Colonic mucosa (tissue), 4 donors: ENCODE measurements around the gene CEP250. TPM values are rescaled to one million over a fixed set of nuclear protein-coding genes. Genes with fewer than 3 reads are reported as not detected.
"Not testable (repeated sequence)": the region's sequence is repeated elsewhere in the genome, so short reads cannot be mapped to it uniquely, and the experiment has no call there.

ENCODE experiments used
- DNase-seq: peaks from one replicate; pipeline ENCODE4 v3.0.0-alpha.2; 2020
- H3K27ac ChIP-seq: fragments of 200-600 bp; one replicate; pipeline ENCODE4 v1.8.0; 2021
- H3K27me3 ChIP-seq: fragments of 200-600 bp; one replicate; pipeline ENCODE4 v1.8.0; 2021
- H3K36me3 ChIP-seq: fragments of 200-600 bp; one replicate; pipeline ENCODE4 v1.8.0; 2021
- H3K4me1 ChIP-seq: fragments of 200-600 bp; one replicate; pipeline ENCODE4 v1.8.0; 2021; ENCODE audit warnings: mild to moderate bottlenecking
- H3K4me3 ChIP-seq: fragments of 200-600 bp; one replicate; pipeline ENCODE4 v1.8.0; 2021
- H3K9ac ChIP-seq, 2 donors: one replicate each; pipeline ENCODE4 v1.7.0; 2013; ENCODE audit warnings: control low read depth in 2 of 2, low read depth in 2 of 2, low read length in 2 of 2
- H3K9me3 ChIP-seq: fragments of 200-600 bp; one replicate; pipeline ENCODE4 v1.8.0; 2021
- CTCF ChIP-seq: fragments of 200-600 bp; IDR thresholded peaks from one replicate; pipeline ENCODE4 v1.8.0; 2022; ENCODE audit warnings: antibody characterized with exemption, mild to moderate bottlenecking
- intact Hi-C: fragments of 100-400 bp; cut with DNase I; formaldehyde crosslinking; loops from one replicate; pipeline ENCODE4 v1.14.1; 2022
- total RNA-seq, 2 donors: library from RNA; stranded (reverse); fragmentation: NEBNext Ultra II Directional in 1 of 2; extraction: Animal tissue kit (Norgen Biotek cat#: 25700) in 1 of 2; gene quantifications; one replicate each; pipeline ENCODE4 v1.2.1, GENCODE V29; 2021
- donor health status: healthy.
- donor health status: DM: no; HTN: no; CAD: no.
- donor health status: DM: no; HTN: no; CAD: no.

CEP250 gene
- total RNA-seq, 2 donors from 2014 or later, result 30.7 to 41.5 TPM

DNA sequence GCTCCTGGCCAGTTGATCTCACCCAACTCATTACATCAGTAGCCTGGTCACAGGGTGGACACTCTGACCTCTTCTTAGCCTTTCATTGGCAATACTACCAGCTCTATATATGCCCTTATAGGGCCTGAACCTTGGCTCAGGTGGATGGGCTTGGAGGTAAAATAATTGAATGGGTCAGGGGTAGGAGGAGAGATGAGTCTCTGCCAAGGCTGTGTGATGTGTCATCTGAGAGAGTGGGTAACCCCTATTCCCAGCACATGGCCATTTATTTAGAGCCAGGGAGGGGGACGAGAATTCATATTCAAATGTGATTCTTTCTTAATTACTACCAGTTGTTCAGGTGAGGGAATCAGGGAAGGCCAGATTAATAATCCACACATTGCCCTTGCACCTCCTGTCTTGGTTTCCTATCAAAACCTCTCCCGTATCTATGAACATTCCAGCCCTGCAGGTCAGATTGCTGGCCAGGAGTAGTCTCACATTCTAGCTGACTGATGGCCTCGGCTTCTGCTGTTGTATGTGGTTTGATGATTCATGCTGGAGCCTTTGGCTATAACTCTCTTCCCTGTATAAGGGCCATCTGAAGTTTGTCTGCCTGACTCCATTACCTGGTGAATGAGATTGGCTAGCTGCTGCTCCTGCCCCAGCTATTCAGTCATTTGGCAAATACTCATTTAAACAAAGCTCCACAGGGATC lies 60.7 kb downstream of the CEP250 start:
- Histone ChIP-seq H3K9me3 (no peaks in the 10 kb centered on the region), H3K4me3 (no peak overlapping the region), H3K36me3 (no peaks in the 10 kb centered on the region), H3K27ac (no peak overlapping the region), H3K9ac (no peak overlapping the region), H3K4me1 (no peaks in the 10 kb centered on the region), H3K27me3 (no peaks in the 10 kb centered on the region)
- intact Hi-C loops, result no loop called here
- DNase-seq, result no peak
- no peak for TF ChIP-seq CTCF

- DNase-seq, result no peak
- Histone ChIP-seq H3K4me1 (no peaks in the 10 kb centered on the region), H3K27me3 (no peaks in the 10 kb centered on the region), H3K4me3 (no peak overlapping the region), H3K27ac (no peak overlapping the region), H3K36me3 (no peaks in the 10 kb centered on the region), H3K9me3 (no peaks in the 10 kb centered on the region), H3K9ac (no peak overlapping the region)
- no peak for TF ChIP-seq CTCF
- intact Hi-C loops, result no loop called here
Observed at GRCh38 chr20:35517125-35517524, 61.7 kb downstream of the CEP250 start.

- H3K27ac ChIP-seq, H3K9ac ChIP-seq, H3K4me1 ChIP-seq, DNase-seq, H3K9me3 ChIP-seq, intact Hi-C loops, H3K36me3 ChIP-seq, H3K4me3 ChIP-seq, H3K27me3 ChIP-seq: not testable (repeated sequence)
Observed at GRCh38 chr20:35517767-35518166, 62.4 kb downstream of the CEP250 start.

DNA sequence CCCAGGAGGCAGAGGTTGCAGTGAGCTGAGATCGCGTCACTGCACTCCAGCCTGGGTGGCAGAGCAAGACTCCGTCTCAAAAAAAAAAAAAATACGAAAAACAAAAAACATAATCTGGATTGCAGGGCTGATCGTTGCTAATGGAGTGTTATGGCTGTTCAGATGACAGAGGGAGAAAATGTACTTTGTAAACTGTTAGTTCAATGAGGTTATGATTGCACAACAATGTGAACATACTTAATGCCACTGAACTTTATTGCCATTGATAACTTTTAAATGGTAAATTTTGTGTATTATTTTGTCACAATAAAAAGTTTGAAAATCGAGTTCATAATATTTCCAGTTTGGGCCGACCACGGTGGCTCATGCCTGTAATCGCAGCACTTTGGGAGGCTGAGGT lies 63.6 kb downstream of the CEP250 start:
- Histone ChIP-seq H3K4me3 (no peak overlapping the region), H3K27ac (no peak overlapping the region), H3K4me1 (no peaks in the 10 kb centered on the region), H3K9ac (no peak overlapping the region), H3K36me3 (no peaks in the 10 kb centered on the region), H3K27me3 (no peaks in the 10 kb centered on the region), H3K9me3 (no peaks in the 10 kb centered on the region)
- intact Hi-C loops, result no loop called here
- no peak for DNase-seq
- no peak for TF ChIP-seq CTCF

DNA sequence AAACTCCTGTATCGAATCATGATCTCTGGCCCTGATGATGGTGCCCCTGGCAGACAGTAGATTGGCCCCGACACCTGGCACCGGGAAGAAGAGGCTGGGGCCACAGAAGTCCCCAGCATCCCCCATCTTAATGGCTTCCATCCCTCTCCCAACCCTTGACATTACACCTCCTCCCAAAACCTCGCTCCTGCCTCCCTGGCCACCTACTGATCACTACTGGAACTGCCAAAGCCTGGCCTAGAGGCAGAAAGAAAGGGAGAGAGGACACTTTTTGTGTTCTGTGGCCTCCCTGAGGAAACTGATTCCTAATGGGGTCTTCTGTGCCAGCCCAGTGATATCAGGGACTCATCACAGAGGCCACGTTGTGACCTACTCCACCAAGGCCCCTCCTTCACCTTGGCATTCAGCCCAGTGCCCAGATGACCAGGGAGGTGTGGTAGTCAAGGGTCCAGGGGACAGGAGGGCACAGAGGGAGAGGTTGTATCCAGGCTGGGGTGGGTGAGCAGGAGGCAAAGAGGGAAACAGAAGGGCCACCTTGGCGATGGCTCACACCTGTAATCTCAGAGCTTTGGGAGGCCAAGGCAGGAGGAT lies 68.0 kb downstream of the CEP250 start:
- Histone ChIP-seq H3K9me3 (no peaks in the 10 kb centered on the region), H3K27me3 (no peaks in the 10 kb centered on the region), H3K36me3 (no peaks in the 10 kb centered on the region), H3K4me1 (no peaks in the 10 kb centered on the region), H3K9ac (no peak overlapping the region), H3K27ac (no peak overlapping the region), H3K4me3 (no peak overlapping the region)
- intact Hi-C loops, result no loop called here
- peak; percentile 36 for TF ChIP-seq CTCF
- DNase-seq, result no peak

- DNase-seq, result no peak
- Histone ChIP-seq H3K4me3 (no peak overlapping the region), H3K4me1 (no peaks in the 10 kb centered on the region), H3K27ac (no peak overlapping the region), H3K36me3 (no peaks in the 10 kb centered on the region), H3K27me3 (no peaks in the 10 kb centered on the region), H3K9ac (no peak overlapping the region), H3K9me3 (no peaks in the 10 kb centered on the region)
- TF ChIP-seq CTCF, result no peak
- intact Hi-C loops, result no loop called here
Observed at GRCh38 chr20:35525639-35526038, 70.2 kb downstream of the CEP250 start.
